Testis (tissue), 2 donors: ENCODE data around the gene FILIP1.

Experiments
- POLR2A ChIP-seq: fragments of 450-650 bp; IDR thresholded peaks from one replicate; pipeline ENCODE4 v1.6.1; 2017; ENCODE audit warnings: antibody characterized with exemption, mild to moderate bottlenecking, moderate library complexity
- TF ChIP-seq, protein P1 (sequence below), 3 experiments: fragments of 450-650 bp in 2 of 3; fragments of 200-600 bp in 1 of 3; sonication (generic) in 1 of 3; IDR thresholded peaks; one replicate each; pipeline ENCODE4 v1.5.1; 2016 to 2019; ENCODE audit warnings: antibody characterized with exemption in 3 of 3, mild to moderate bottlenecking in 2 of 3, moderate library complexity in 1 of 3

DNA sequence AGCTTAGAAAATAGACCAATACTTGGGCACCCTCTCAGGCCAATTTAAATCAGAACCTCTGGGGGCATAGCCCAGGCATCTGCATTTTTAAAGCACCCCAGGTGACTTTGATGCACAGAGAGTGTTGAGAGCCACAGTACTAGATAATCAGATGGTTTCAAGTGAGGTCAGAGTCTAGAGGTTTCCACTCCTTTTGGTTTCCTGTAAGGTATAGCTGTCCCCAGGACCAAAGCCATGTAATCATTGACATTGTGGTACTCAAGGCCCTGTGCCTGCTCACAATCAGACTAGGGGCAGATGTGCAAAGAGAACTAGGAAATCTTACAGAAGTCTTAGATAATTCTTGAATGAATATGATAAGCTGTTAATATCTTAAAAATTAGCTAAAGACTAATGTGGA, 9.1 kb downstream of the FILIP1 start:
- TF ChIP-seq, protein P1, sequence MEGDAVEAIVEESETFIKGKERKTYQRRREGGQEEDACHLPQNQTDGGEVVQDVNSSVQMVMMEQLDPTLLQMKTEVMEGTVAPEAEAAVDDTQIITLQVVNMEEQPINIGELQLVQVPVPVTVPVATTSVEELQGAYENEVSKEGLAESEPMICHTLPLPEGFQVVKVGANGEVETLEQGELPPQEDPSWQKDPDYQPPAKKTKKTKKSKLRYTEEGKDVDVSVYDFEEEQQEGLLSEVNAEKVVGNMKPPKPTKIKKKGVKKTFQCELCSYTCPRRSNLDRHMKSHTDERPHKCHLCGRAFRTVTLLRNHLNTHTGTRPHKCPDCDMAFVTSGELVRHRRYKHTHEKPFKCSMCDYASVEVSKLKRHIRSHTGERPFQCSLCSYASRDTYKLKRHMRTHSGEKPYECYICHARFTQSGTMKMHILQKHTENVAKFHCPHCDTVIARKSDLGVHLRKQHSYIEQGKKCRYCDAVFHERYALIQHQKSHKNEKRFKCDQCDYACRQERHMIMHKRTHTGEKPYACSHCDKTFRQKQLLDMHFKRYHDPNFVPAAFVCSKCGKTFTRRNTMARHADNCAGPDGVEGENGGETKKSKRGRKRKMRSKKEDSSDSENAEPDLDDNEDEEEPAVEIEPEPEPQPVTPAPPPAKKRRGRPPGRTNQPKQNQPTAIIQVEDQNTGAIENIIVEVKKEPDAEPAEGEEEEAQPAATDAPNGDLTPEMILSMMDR (IDR thresholded peaks at IDR 0.05), result no peak
- no peak for TF ChIP-seq POLR2A
